Activated T-cell treated with anti-CD3 and anti-CD28 coated beads for 24 hours (primary cell): Measurements from ENCODE around the gene DET1.
A peak's percentile ranks its signal among the peaks of the same experiment; 100 is the strongest.

Source experiments
- DNase-seq: peaks from one replicate; pipeline ENCODE4 v3.0.0-alpha.2; 2020; ENCODE audit warnings: low read depth

The DET1 gene

GRCh38 chr15:88467073-88467934, 79.2 kb downstream of the DET1 start, which contains the start of the genes MRPL46 and MRPS11:
Gene MRPL46, minus strand, starts transcription at chr15:88467388. Its CDS starts 11 bp downstream, at chr15:88467377.
Gene MRPS11, plus strand, starts transcription at chr15:88467708. Its CDS starts 10 bp downstream, at chr15:88467718.
- peak; percentile 86 for DNase-seq

DNA sequence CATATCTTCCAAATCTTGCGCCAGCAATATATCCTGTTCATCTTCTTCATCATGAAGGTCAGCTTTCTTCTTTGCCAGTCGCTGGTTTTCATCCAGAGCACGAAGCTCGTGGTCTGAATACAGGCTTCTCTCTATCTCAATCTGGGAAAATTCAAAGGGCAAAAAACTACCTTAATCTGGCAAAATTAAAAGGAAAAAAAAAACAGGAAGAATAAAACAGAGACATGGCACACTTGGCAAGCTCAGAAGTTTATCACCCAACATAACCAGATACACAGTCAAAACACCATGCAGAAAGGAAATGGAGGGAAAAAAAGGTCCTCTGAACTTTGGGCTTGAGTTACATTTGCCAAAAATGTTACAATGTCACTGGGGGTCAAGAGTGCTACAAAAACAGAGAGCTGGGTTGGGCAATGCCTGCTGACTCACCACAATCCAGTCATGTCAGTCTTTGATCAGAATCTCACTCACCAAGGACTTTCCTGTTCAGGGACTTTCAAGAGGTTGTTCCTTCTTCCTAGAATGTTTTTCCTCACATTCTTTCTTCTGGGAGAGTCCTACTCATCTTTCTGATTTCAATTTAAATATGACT, 80.8 kb downstream of the DET1 start:
- no peak for DNase-seq

- DNase-seq: no peak
These were observed 82.5 kb downstream of the DET1 start for GRCh38 chr15:88463870-88464532.
